KMS-11 (cell line): ENCODE measurements around the gene SYT3.

Experiments
- H2AFZ ChIP-seq: fragments of 200-600 bp; sonication (generic); 2 replicates; pipeline ENCODE4 v1.6.1; 2016; ENCODE audit warnings: antibody characterized with exemption, mixed run types, low read depth
- H3K27ac ChIP-seq: fragments of 200-600 bp; sonication (generic); 2 replicates; pipeline ENCODE4 v1.6.1; 2016; ENCODE audit warnings: mild to moderate bottlenecking, mixed run types
- H3K27me3 ChIP-seq: fragments of 200-600 bp; sonication (generic); 2 replicates; pipeline ENCODE4 v1.6.1; 2017; ENCODE audit warnings: mild to moderate bottlenecking, low read depth, mixed run types, moderate library complexity; ENCODE audit not compliant: insufficient read depth
- H3K36me3 ChIP-seq: fragments of 200-600 bp; sonication (generic); 2 replicates; pipeline ENCODE4 v1.6.1; 2017; ENCODE audit warnings: mild to moderate bottlenecking, mixed run types; ENCODE audit not compliant: insufficient read depth
- H3K4me1 ChIP-seq: fragments of 200-600 bp; sonication (generic); 2 replicates; pipeline ENCODE4 v1.6.1; 2016; ENCODE audit warnings: mild to moderate bottlenecking, low read depth, mixed run types; ENCODE audit not compliant: poor library complexity, severe bottlenecking
- H3K4me2 ChIP-seq: fragments of 200-600 bp; sonication (generic); 2 replicates; pipeline ENCODE4 v1.7.0; 2016; ENCODE audit warnings: mild to moderate bottlenecking, mixed run types
- H3K4me3 ChIP-seq: fragments of 200-600 bp; sonication (generic); IDR thresholded peaks from 2 replicates; pipeline ENCODE4 v1.6.1; 2017; ENCODE audit warnings: low read depth, low read length, mixed read lengths; ENCODE audit not compliant: insufficient read depth
- H3K79me2 ChIP-seq: fragments of 200-600 bp; sonication (generic); 2 replicates; pipeline ENCODE4 v1.6.1; 2016; ENCODE audit warnings: low read depth, mixed run types; ENCODE audit not compliant: insufficient read depth
- H3K9ac ChIP-seq: fragments of 200-600 bp; sonication (generic); 2 replicates; pipeline ENCODE4 v1.6.1; 2016; ENCODE audit warnings: mild to moderate bottlenecking, mixed run types
- H4K20me1 ChIP-seq: fragments of 200-600 bp; sonication (generic); 2 replicates; pipeline ENCODE4 v1.6.1; 2016; ENCODE audit warnings: mild to moderate bottlenecking, mixed run types; ENCODE audit not compliant: insufficient read depth
- TF ChIP-seq, protein P1 (sequence below): fragments of 200-600 bp; sonication (generic); conservative IDR thresholded peaks from 2 replicates; pipeline ENCODE4 v1.6.1; 2017; ENCODE audit warnings: low read depth, mild to moderate bottlenecking, antibody characterized with exemption, low read length, moderate library complexity, mixed read lengths

SYT3 gene

DNA sequence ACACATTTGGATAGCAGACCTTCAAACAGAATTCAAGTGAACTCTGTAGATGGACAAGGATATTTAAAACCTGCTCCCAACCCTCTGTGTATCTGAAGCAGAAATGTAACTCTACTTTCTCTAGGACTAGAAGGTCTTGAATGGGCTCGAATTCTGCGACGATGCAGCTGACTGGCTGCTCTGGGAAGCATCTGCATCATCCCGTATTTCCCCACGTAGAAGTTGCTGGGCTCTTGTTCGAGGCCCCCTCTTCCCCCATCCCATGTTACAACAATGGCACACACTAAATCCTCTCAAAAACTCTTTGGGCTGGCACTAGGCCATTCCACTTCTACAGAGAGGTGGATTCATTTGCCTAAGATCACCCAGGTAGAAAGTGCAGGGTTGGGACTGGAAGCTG, 24.5 kb upstream of the SYT3 start:
- TF ChIP-seq, protein P1, sequence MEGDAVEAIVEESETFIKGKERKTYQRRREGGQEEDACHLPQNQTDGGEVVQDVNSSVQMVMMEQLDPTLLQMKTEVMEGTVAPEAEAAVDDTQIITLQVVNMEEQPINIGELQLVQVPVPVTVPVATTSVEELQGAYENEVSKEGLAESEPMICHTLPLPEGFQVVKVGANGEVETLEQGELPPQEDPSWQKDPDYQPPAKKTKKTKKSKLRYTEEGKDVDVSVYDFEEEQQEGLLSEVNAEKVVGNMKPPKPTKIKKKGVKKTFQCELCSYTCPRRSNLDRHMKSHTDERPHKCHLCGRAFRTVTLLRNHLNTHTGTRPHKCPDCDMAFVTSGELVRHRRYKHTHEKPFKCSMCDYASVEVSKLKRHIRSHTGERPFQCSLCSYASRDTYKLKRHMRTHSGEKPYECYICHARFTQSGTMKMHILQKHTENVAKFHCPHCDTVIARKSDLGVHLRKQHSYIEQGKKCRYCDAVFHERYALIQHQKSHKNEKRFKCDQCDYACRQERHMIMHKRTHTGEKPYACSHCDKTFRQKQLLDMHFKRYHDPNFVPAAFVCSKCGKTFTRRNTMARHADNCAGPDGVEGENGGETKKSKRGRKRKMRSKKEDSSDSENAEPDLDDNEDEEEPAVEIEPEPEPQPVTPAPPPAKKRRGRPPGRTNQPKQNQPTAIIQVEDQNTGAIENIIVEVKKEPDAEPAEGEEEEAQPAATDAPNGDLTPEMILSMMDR = no peak
- Histone ChIP-seq H3K9ac (no peak overlapping the region), H4K20me1 (no peaks in the 10 kb centered on the region), H3K27ac (no peak overlapping the region), H3K36me3 (no peaks in the 10 kb centered on the region), H2AFZ (no peak overlapping the region), H3K27me3 (no peaks in the 10 kb centered on the region), H3K4me3 (no peak overlapping the region), H3K4me1 (no peaks in the 10 kb centered on the region), H3K79me2 (no peaks in the 10 kb centered on the region), H3K4me2 (no peak overlapping the region)

DNA sequence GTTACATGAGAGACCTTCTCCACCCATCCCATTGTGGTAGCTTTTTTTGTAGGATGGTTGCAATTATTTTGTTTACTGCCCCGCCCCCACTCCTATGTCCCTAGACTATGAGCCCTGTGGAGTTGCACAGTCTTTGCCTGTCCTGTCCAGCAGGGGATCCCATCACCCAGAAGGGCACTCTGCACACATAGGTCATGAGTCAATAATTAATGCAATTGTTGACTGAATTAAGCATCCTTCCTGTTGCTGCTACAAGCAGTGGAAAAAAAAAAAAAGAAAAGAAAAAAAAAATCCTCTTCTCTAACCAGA, 23.8 kb upstream of the SYT3 start:
- H4K20me1 ChIP-seq = no peaks in the 10 kb centered on the region
- no peaks in the 10 kb centered on the region for H3K36me3 ChIP-seq
- no peaks in the 10 kb centered on the region for H3K4me1 ChIP-seq
- no peak overlapping the region for H3K27ac ChIP-seq
- no peaks in the 10 kb centered on the region for H3K27me3 ChIP-seq
- TF ChIP-seq, protein P1 = no peak
- no peaks in the 10 kb centered on the region for H3K79me2 ChIP-seq
- H3K4me3 ChIP-seq = no peak overlapping the region
- H3K9ac ChIP-seq = no peak overlapping the region
- H2AFZ ChIP-seq = no peak overlapping the region
- no peak overlapping the region for H3K4me2 ChIP-seq

DNA sequence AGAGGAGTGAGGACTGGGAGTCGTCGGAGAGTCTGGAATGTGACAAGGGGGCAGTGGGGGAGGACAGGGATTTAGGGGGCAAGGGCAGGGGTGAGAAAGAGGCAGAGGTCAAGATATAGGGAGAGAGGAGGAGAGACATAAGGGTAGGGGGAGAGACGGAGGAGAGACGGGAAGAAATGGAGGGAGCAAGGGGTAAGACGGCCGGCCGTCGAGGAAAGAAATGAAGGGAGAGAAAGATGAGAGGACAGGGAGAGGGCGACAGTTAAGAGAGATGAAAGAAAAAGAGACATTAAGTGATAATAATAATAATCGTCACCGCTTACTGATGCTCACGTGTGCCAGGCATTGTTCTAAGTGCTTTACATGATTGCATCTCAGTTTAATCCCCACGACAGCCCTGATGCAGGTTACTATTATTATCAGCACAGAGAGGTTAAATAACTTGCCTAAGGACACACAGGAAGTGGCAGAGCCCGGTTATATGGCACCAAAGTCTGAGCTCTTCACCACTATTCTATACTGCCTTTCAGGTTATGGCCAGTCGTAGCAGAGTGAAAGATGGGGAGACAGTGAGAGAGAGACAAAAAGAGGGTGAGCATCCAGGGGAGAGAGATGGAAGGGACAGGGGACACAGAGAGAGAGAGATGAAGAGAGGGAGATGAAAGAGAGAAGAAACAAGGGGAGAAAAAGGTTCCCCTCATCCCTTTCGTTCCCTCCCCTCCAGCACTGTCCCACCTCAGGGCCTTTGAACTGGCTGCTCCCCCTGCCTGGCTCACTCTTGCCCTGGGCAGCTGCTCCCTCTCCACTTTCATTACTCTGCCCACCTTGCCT, 23.2 kb upstream of the SYT3 start:
- Histone ChIP-seq H3K9ac (no peak overlapping the region), H2AFZ (no peak overlapping the region), H3K79me2 (no peaks in the 10 kb centered on the region), H3K4me1 (no peaks in the 10 kb centered on the region), H3K27me3 (no peaks in the 10 kb centered on the region), H3K27ac (no peak overlapping the region), H3K36me3 (no peaks in the 10 kb centered on the region), H3K4me2 (no peak overlapping the region), H3K4me3 (no peak overlapping the region), H4K20me1 (no peaks in the 10 kb centered on the region)
- TF ChIP-seq, protein P1 = no peak

DNA sequence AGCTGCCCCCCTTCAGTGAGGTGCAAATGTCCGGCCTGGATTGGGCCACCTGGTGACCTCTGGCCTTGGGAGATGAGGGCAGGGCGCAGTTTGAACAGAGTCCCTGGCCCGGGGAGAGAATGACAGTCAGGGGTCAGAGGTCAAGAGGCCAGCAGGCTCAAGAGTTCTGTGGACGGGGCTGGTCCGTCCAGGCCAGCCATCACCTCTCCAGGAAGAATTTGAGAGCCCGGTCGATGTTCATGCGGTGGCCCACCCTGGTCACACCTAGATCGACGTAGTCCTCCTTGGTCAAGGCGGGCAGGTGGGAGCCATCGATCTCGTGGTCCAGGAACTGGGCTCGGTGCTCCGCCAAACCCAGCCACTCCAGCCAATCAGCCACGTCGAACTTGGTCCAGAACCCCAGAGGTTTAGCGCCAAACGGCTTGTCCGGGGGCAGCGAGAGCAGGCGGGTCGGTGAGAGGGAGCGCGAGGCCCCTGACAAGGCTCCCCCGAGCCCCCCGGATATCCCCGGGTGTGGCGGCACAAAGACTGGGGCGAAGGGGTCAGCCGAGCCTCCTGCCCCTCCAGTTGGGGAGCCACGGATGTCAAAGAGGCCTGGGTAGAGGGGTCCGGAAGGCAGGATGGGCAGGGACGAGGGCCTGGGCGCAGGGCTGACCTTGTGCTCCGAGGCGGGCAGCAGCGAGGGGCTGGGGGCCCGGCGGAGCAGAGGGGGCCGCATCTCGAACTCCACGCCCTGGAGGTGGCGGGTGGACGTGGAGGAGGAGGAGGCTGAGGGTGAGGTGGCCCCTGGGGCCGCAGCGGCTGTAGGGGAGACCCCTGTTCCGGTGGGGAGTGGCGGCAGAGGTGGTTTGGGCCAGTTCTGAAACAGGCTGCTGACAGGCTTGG, 22.3 kb upstream of the SYT3 start:
- Histone ChIP-seq H3K4me2 (no peak overlapping the region), H3K79me2 (no peaks in the 10 kb centered on the region), H3K4me1 (no peaks in the 10 kb centered on the region), H3K27me3 (no peaks in the 10 kb centered on the region), H2AFZ (no peak overlapping the region), H3K36me3 (no peaks in the 10 kb centered on the region), H4K20me1 (no peaks in the 10 kb centered on the region), H3K4me3 (no peak overlapping the region), H3K9ac (no peak overlapping the region), H3K27ac (no peak overlapping the region)
- TF ChIP-seq, protein P1 = no peak
